HAP-1 (cell line): ENCODE results near the gene LSM12.

ENCODE experiments used
- DNase-seq, 2 experiments: peaks; one replicate each; pipeline ENCODE4 v3.0.0-alpha.2; 2016 to 2020; ENCODE audit warnings: low spot score in 2 of 2
- H3K27me3 ChIP-seq: fragments of 250-450 bp; sonication (Bioruptor Pico); 2 replicates; pipeline ENCODE4 v1.5.1; 2020; ENCODE audit warnings: low read depth, mild to moderate bottlenecking, moderate library complexity
- H3K36me3 ChIP-seq: fragments of 250-450 bp; sonication (Bioruptor Pico); replicated peaks from 2 replicates; pipeline ENCODE4 v1.5.1; 2020; ENCODE audit warnings: mild to moderate bottlenecking
- H3K4me1 ChIP-seq: fragments of 250-450 bp; sonication (Bioruptor Pico); 2 replicates; pipeline ENCODE4 v1.5.1; 2020; ENCODE audit warnings: mild to moderate bottlenecking
- H3K4me3 ChIP-seq: fragments of 250-450 bp; sonication (Bioruptor Pico); 2 replicates; pipeline ENCODE4 v1.5.1; 2020; ENCODE audit warnings: mild to moderate bottlenecking, moderate library complexity
- H3K9me3 ChIP-seq: fragments of 250-450 bp; sonication (Bioruptor Pico); 2 replicates; pipeline ENCODE4 v1.5.1; 2020; ENCODE audit warnings: mild to moderate bottlenecking, moderate library complexity
- in situ Hi-C: fragments of 300-500 bp; cut with MboI; formaldehyde crosslinking; loops from 3 replicates; pipeline ENCODE4 v1.14.3; 2020; ENCODE audit warnings: low sequenced_read_pairs, inconsistent platforms, mixed read lengths

LSM12 gene

GRCh38 chr17:44007346-44008204, 58.9 kb downstream of the LSM12 start:
- in situ Hi-C loops = no loop called here
- H3K27me3 ChIP-seq = no peaks in the 10 kb centered on the region
- H3K4me1 ChIP-seq = peaks cover 7% of the 10 kb centered on the region; the same call in 1 of the 2 replicates
- peak in 1 of 2 experiments; percentile 39 for DNase-seq
- peaks cover 14% of the 10 kb centered on the region; the same call in 1 of the 2 replicates for H3K36me3 ChIP-seq
- H3K4me3 ChIP-seq = peak overlapping the region; percentile 66
- H3K9me3 ChIP-seq = no peaks in the 10 kb centered on the region

GRCh38 chr17:44006598-44007345, 59.7 kb downstream of the LSM12 start:
- Histone ChIP-seq H3K4me1 (peaks cover 7% of the 10 kb centered on the region; the same call in 1 of the 2 replicates), H3K9me3 (no peaks in the 10 kb centered on the region), H3K36me3 (peaks cover 12% of the 10 kb centered on the region; the same call in 1 of the 2 replicates), H3K4me3 (peak overlapping the region; percentile 66), H3K27me3 (no peaks in the 10 kb centered on the region)
- in situ Hi-C loops = no loop called here
- peak; percentile 95 to 100 for DNase-seq

- no peaks in the 10 kb centered on the region for H3K9me3 ChIP-seq
- in situ Hi-C loops = no loop called here
- H3K36me3 ChIP-seq = peaks cover 7% of the 10 kb centered on the region; the same call in 1 of the 2 replicates
- DNase-seq = no peak
- no peaks in the 10 kb centered on the region for H3K27me3 ChIP-seq
- H3K4me1 ChIP-seq = peaks cover 7% of the 10 kb centered on the region; the same call in 1 of the 2 replicates
- peak overlapping the region; percentile 66 for H3K4me3 ChIP-seq
Measured at GRCh38 chr17:44006272-44006597, 60.2 kb downstream of the LSM12 start.

GRCh38 chr17:44005527-44006271, 60.8 kb downstream of the LSM12 start:
- no peaks in the 10 kb centered on the region for H3K9me3 ChIP-seq
- H3K4me1 ChIP-seq = peaks cover 7% of the 10 kb centered on the region; the same call in 1 of the 2 replicates
- in situ Hi-C loops = no loop called here
- no peak for DNase-seq
- no peaks in the 10 kb centered on the region for H3K27me3 ChIP-seq
- H3K36me3 ChIP-seq = peaks cover 4% of the 10 kb centered on the region; the same call in 1 of the 2 replicates
- H3K4me3 ChIP-seq = peak overlapping the region; percentile 66

GRCh38 chr17:44004761-44005526, 61.5 kb downstream of the LSM12 start:
- Histone ChIP-seq H3K36me3 (no peaks in the 10 kb centered on the region), H3K4me1 (peaks cover 7% of the 10 kb centered on the region; the same call in 1 of the 2 replicates), H3K4me3 (no peak overlapping the region), H3K27me3 (no peaks in the 10 kb centered on the region), H3K9me3 (no peaks in the 10 kb centered on the region)
- DNase-seq = no peak
- in situ Hi-C loops = no loop called here

GRCh38 chr17:44004077-44004760, 62.3 kb downstream of the LSM12 start, which contains the start of gene NAGS:
Gene NAGS (plus strand): TSS chr17:44004622. CDS start chr17:44004664, 42 bp downstream.
- Histone ChIP-seq H3K4me1 (peaks cover 7% of the 10 kb centered on the region; the same call in 1 of the 2 replicates), H3K36me3 (no peaks in the 10 kb centered on the region), H3K4me3 (no peak within 1 kb of the TSS), H3K27me3 (no peaks in the 10 kb centered on the region), H3K9me3 (no peaks in the 10 kb centered on the region)
- peak in 1 of 2 experiments; percentile 16 for DNase-seq
- in situ Hi-C loops = no loop called here

GRCh38 chr17:44002141-44002848, 64.2 kb downstream of the LSM12 start:
- DNase-seq = no peak
- H3K9me3 ChIP-seq = no peaks in the 10 kb centered on the region
- in situ Hi-C loops = no loop called here
- no peak overlapping the region for H3K4me3 ChIP-seq
- H3K27me3 ChIP-seq = no peaks in the 10 kb centered on the region
- H3K4me1 ChIP-seq = peaks cover 4% of the 10 kb centered on the region; the same call in 1 of the 2 replicates
- no peaks in the 10 kb centered on the region for H3K36me3 ChIP-seq

GRCh38 chr17:44001461-44001920, 65.0 kb downstream of the LSM12 start:
- Histone ChIP-seq H3K36me3 (no peaks in the 10 kb centered on the region), H3K27me3 (no peaks in the 10 kb centered on the region), H3K9me3 (no peaks in the 10 kb centered on the region), H3K4me1 (peaks cover 4% of the 10 kb centered on the region; the same call in 1 of the 2 replicates), H3K4me3 (no peak overlapping the region)
- in situ Hi-C loops = no loop called here
- no peak for DNase-seq

- H3K27me3 ChIP-seq = no peaks in the 10 kb centered on the region
- H3K9me3 ChIP-seq = no peaks in the 10 kb centered on the region
- no peaks in the 10 kb centered on the region for H3K36me3 ChIP-seq
- in situ Hi-C loops = no loop called here
- no peak overlapping the region for H3K4me3 ChIP-seq
- H3K4me1 ChIP-seq = no peaks in the 10 kb centered on the region
- DNase-seq = no peak
Measured at GRCh38 chr17:44000871-44001460, 65.5 kb downstream of the LSM12 start.

- Histone ChIP-seq H3K4me3 (no peak overlapping the region), H3K9me3 (no peaks in the 10 kb centered on the region), H3K4me1 (no peaks in the 10 kb centered on the region), H3K27me3 (no peaks in the 10 kb centered on the region), H3K36me3 (no peaks in the 10 kb centered on the region)
- DNase-seq = no peak
- in situ Hi-C loops = no loop called here
Measured at GRCh38 chr17:44000141-44000860, 66.2 kb downstream of the LSM12 start.

GRCh38 chr17:43999024-43999423, 67.4 kb downstream of the LSM12 start:
- H3K4me1 ChIP-seq = peaks cover 5% of the 10 kb centered on the region; the same call in 1 of the 2 replicates
- in situ Hi-C loops = no loop called here
- no peaks in the 10 kb centered on the region for H3K27me3 ChIP-seq
- no peaks in the 10 kb centered on the region for H3K9me3 ChIP-seq
- H3K36me3 ChIP-seq = no peaks in the 10 kb centered on the region
- DNase-seq = no peak
- H3K4me3 ChIP-seq = no peak overlapping the region
